ENCODE measurements around the gene DEAF1. TPM values are rescaled to one million over a fixed set of nuclear protein-coding genes. Genes with fewer than 3 reads are reported as not detected.
A peak's percentile ranks its signal among the peaks of the same experiment; 100 is the strongest.

The DEAF1 gene
- total RNA-seq, 2 experiments from 2014 or later, result 68.4 to 79.6 TPM

GRCh38 chr11:724049-724777 lies 29.2 kb upstream of the DEAF1 start:
- H3K4me3 ChIP-seq (ENCODE audit: low read length), result no peak overlapping the region
- H3K36me3 Mint-ChIP-seq (ENCODE audit: low read depth), result no peaks in the 10 kb centered on the region
- intact Hi-C loops (cut with DNase I, micrococcal nuclease), result loop anchor here in 1 of 2 experiments (2.0 kb wide), 1 partner anchor 35 kb away; no protein-coding TSS in a partner anchor
- H3K27ac Mint-ChIP-seq, result no peak overlapping the region
- peaks cover 0 to 19% of the 10 kb centered on the region in 2 experiments for H3K9me3 ChIP-seq (ENCODE audit: control insufficient read depth in 1 of 2, insufficient read depth in 1 of 2, low read length in 2 of 2)
- peaks cover 5 to 24% of the 10 kb centered on the region in 2 experiments for H3K27me3 ChIP-seq (ENCODE audit: control insufficient read depth in 1 of 2, insufficient read depth in 2 of 2, low read length in 2 of 2)
- TF ChIP-seq, protein P1, sequence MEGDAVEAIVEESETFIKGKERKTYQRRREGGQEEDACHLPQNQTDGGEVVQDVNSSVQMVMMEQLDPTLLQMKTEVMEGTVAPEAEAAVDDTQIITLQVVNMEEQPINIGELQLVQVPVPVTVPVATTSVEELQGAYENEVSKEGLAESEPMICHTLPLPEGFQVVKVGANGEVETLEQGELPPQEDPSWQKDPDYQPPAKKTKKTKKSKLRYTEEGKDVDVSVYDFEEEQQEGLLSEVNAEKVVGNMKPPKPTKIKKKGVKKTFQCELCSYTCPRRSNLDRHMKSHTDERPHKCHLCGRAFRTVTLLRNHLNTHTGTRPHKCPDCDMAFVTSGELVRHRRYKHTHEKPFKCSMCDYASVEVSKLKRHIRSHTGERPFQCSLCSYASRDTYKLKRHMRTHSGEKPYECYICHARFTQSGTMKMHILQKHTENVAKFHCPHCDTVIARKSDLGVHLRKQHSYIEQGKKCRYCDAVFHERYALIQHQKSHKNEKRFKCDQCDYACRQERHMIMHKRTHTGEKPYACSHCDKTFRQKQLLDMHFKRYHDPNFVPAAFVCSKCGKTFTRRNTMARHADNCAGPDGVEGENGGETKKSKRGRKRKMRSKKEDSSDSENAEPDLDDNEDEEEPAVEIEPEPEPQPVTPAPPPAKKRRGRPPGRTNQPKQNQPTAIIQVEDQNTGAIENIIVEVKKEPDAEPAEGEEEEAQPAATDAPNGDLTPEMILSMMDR (IDR thresholded peaks at IDR 0.05), result no peak
- CTCF ChIA-PET, result interaction anchor here (3.2 to 4.7 kb wide), 2 partner anchors 28 to 169 kb away, joined by 16 to 23 read pairs; partner anchors contain the start of genes DEAF1 and TMEM80
- peaks cover 27% of the 10 kb centered on the region for H3K27me3 Mint-ChIP-seq
- POLR2A ChIA-PET, result interaction anchor here (3.6 kb wide), 1 partner anchor 169 kb away, joined by 27 read pairs; no protein-coding TSS in a partner anchor
- H3K27ac ChIP-seq (ENCODE audit: low read depth in 1 of 2, low read length in 2 of 2), result no peak overlapping the region
- DNase-seq, result peak in 1 of 14 experiments; percentile 39
- H3K9me3 Mint-ChIP-seq, result no peaks in the 10 kb centered on the region
- ATAC-seq (ENCODE audit: poor library complexity), result no peak
- H3K4me1 ChIP-seq (ENCODE audit: insufficient read depth, low read length), result peaks cover 62% of the 10 kb centered on the region
- peak overlapping the region; percentile 48 for H3K4me3 Mint-ChIP-seq
- no peaks in the 10 kb centered on the region for H3K36me3 ChIP-seq (ENCODE audit: insufficient read depth, low read length)
- peaks cover 7% of the 10 kb centered on the region for H3K4me1 Mint-ChIP-seq (ENCODE audit: low read depth)

DNA sequence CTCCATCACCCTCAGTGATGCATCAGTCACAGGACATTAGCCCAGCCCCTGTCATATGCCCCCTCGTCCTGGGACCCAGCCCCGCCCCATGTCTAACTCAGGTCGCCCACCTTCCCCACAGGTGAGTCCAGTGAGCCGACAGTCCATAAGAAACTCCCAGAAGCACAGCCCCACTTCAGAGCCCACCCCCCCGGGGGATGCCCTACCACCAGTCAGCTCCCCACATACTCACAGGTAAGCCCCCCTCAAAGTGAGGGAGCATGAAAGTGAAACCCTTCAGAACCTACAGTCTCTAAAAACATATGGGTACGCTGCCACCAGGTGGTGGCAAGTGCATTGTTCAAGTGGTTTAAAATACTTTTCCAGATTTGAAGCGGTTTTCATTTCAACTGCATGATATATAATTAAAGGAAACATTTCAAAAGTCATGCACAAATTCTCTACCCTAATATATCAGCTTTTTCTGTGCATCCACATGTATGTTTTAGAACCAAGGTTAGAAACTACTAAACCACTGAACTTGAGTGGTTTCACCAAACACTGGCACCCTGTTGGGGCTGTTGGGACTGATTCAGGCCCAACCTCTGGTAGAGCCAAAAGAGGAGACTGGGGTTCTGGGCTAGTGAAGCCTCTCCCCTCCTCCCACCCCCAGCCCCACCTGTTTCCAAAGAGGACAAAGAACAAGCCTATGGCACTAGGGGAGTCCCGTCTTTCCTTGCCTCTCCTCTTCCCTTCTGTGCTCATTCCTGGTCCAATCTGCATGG lies 28.3 kb upstream of the DEAF1 start:
- no peaks in the 10 kb centered on the region for H3K36me3 Mint-ChIP-seq (ENCODE audit: low read depth)
- Histone ChIP-seq H3K4me1 (ENCODE audit: insufficient read depth, low read length) (peaks cover 60% of the 10 kb centered on the region), H3K27me3 (ENCODE audit: control insufficient read depth in 1 of 2, insufficient read depth in 2 of 2, low read length in 2 of 2) (peaks cover 5 to 24% of the 10 kb centered on the region in 2 experiments), H3K4me3 (ENCODE audit: low read length) (no peak overlapping the region), H3K36me3 (ENCODE audit: insufficient read depth, low read length) (no peaks in the 10 kb centered on the region), H3K27ac (ENCODE audit: low read depth in 1 of 2, low read length in 2 of 2) (no peak overlapping the region), H3K9me3 (ENCODE audit: control insufficient read depth in 1 of 2, insufficient read depth in 1 of 2, low read length in 2 of 2) (peaks cover 0 to 19% of the 10 kb centered on the region in 2 experiments)
- H3K4me3 Mint-ChIP-seq, result peak overlapping the region; percentile 81
- ChIA-PET POLR2A (interaction anchor here (3.1 kb wide), 1 partner anchor 27 kb away, joined by 23 read pairs; the partner anchor contains the start of genes DEAF1 and TMEM80), CTCF (interaction anchor here (1.2 to 4.7 kb wide), 4 partner anchors 27 to 187 kb away, joined by 3 to 23 read pairs (median 10); partner anchors contain the start of genes DEAF1, IRF7 and TMEM80)
- H3K27me3 Mint-ChIP-seq, result peaks cover 29% of the 10 kb centered on the region
- TF ChIP-seq, protein P1 (IDR thresholded peaks at IDR 0.05), result peak; percentile 44
- DNase-seq (peak in 9 of 14 experiments; percentile 30 to 80 (median 53)), ATAC-seq (ENCODE audit: poor library complexity) (no peak)
- H3K27ac Mint-ChIP-seq, result no peak overlapping the region
- no peaks in the 10 kb centered on the region for H3K9me3 Mint-ChIP-seq
- intact Hi-C loops (cut with DNase I, micrococcal nuclease), result loop anchor here (1.0 to 2.0 kb wide), 3 partner anchors 61 to 169 kb away; no protein-coding TSS in a partner anchor
- peaks cover 7% of the 10 kb centered on the region for H3K4me1 Mint-ChIP-seq (ENCODE audit: low read depth)

- Histone ChIP-seq H3K4me3 (ENCODE audit: low read length) (no peak overlapping the region), H3K4me1 (ENCODE audit: insufficient read depth, low read length) (peaks cover 51% of the 10 kb centered on the region), H3K27ac (ENCODE audit: low read depth in 1 of 2, low read length in 2 of 2) (no peak overlapping the region), H3K27me3 (ENCODE audit: control insufficient read depth in 1 of 2, insufficient read depth in 2 of 2, low read length in 2 of 2) (peaks cover 5 to 24% of the 10 kb centered on the region in 2 experiments), H3K36me3 (ENCODE audit: insufficient read depth, low read length) (no peaks in the 10 kb centered on the region), H3K9me3 (ENCODE audit: control insufficient read depth in 1 of 2, insufficient read depth in 1 of 2, low read length in 2 of 2) (peaks cover 0 to 19% of the 10 kb centered on the region in 2 experiments)
- Mint-ChIP-seq H3K9me3 (no peaks in the 10 kb centered on the region), H3K27me3 (peaks cover 29% of the 10 kb centered on the region), H3K36me3 (ENCODE audit: low read depth) (no peaks in the 10 kb centered on the region), H3K4me3 (no peak overlapping the region), H3K27ac (no peak overlapping the region), H3K4me1 (ENCODE audit: low read depth) (peaks cover 7% of the 10 kb centered on the region)
- ATAC-seq (ENCODE audit: poor library complexity) (no peak), DNase-seq (peak in 1 of 14 experiments; percentile 35)
- CTCF ChIA-PET, result interaction anchor here (0.6 to 4.7 kb wide), 4 partner anchors 26 to 203 kb away, joined by 3 to 23 read pairs (median 10); partner anchors contain the start of genes DEAF1, IRF7 and TMEM80
- intact Hi-C loops (cut with DNase I, micrococcal nuclease), result loop anchor here in 1 of 2 experiments (2.0 kb wide), 2 partner anchors 60 to 168 kb away; no protein-coding TSS in a partner anchor
- POLR2A ChIA-PET, result interaction anchor here (0.6 to 3.1 kb wide), 4 partner anchors 25 to 167 kb away, joined by 3 to 23 read pairs (median 6); partner anchors contain the start of genes DEAF1, RPLP2, TALDO1 and TMEM80
- TF ChIP-seq, protein P1 (IDR thresholded peaks at IDR 0.05), result no peak
These were observed 27.4 kb upstream of the DEAF1 start for GRCh38 chr11:722346-722811.

Data from CD4-positive, alpha-beta T cell (primary cell).